GM18951 (cell line): ENCODE results near the gene HHIPL1.

ENCODE experiments used
- POLR2A ChIP-seq: IDR thresholded peaks from 4 replicates; pipeline ENCODE4 v1.6.1; 2011; ENCODE audit warnings: mild to moderate bottlenecking; ENCODE audit not compliant: insufficient read length, insufficient read depth; ENCODE audit errors: extremely low read depth
- in situ Hi-C: fragments of 300-500 bp; cut with MboI; formaldehyde crosslinking; loops from one replicate; pipeline ENCODE4 v1.12.0; 2022; ENCODE audit warnings: low sequenced_read_pairs, mixed read lengths, inconsistent platforms; ENCODE audit not compliant: unreplicated experiment

HHIPL1 gene

DNA sequence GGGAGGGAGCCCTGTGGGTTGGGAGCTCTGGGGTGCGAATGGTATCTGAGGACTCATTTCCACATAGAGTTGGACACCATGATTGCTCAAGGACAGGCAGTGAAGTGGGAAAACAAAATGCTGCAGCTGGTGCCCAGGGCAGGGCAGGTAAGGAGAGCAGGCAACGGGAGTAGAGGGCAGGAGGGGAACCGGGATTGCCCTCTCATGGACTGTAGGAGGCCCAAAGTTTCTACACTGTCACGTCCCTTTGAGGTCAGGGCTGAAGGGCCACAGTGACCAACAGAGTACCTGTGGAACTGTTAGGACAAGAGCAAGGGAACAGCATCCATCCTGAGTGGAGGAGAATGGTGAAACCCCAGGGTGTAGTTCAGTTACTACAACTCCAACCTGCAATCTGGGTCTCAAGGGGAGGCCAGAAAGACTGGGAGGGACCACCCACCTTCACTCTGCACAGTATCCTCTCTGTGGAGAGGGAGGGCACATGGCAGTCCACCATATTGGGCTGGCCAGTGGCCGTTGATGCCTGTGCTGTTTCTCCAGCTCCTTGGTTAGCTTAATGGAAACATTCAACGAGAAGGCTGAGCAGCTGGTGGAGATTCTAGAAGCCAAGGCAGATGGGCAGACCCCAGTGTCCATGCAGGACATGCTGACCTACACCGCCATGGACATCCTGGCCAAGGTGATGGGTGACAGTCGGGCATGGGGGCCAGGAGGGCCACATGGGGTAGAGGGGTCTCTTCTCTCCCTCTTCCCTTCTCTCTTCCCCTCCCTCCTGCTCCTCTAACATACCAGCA, 61.4 kb downstream of the HHIPL1 start:
- in situ Hi-C loops = loop anchor here (25.0 kb wide), 1 partner anchor 181 kb away; no protein-coding TSS in a partner anchor
- no peak for TF ChIP-seq POLR2A

DNA sequence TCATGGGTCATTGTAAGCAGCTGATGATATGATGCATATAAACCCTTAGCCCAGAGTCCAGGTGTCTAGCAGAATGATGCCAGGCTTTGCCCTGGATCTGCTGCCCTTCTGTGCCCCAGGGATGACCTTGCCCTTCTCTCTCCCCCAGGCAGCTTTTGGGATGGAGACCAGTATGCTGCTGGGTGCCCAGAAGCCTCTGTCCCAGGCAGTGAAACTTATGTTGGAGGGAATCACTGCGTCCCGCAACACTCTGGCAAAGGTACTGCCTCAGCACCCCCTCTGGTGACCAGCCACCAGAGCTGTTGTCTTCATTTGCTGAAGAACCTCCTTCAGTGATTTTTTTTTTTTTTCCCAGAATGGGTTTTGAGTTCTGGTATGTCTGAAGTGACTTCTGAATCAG, 62.5 kb downstream of the HHIPL1 start:
- in situ Hi-C loops = loop anchor here (25.0 kb wide), 1 partner anchor 180 kb away; no protein-coding TSS in a partner anchor
- no peak for TF ChIP-seq POLR2A

DNA sequence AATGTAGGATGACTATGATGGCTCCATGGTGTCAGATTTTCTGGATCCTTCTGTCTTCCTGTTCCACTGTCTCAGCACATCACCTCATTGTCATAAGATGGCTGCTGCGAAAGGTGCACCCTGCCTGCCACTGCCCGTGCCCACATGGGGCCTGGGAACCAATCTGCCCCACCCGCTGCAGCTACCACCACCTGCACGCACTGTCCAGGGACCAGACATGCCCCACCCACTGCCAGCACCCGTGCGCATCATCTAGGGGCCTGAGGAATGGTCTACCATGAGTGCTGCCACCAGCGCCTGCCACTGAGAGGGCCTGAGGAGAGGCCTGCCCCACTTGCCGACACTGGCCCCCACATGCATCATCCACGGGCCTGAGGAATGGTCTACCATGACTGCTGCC, 63.0 kb downstream of the HHIPL1 start:
- no peak for TF ChIP-seq POLR2A
- in situ Hi-C loops = loop anchor here (25.0 kb wide), 1 partner anchor 179 kb away; no protein-coding TSS in a partner anchor

GRCh38 chr14:99708449-99708848, 63.5 kb downstream of the HHIPL1 start:
- in situ Hi-C loops = loop anchor here (25.0 kb wide), 1 partner anchor 179 kb away; no protein-coding TSS in a partner anchor
- no peak for TF ChIP-seq POLR2A

DNA sequence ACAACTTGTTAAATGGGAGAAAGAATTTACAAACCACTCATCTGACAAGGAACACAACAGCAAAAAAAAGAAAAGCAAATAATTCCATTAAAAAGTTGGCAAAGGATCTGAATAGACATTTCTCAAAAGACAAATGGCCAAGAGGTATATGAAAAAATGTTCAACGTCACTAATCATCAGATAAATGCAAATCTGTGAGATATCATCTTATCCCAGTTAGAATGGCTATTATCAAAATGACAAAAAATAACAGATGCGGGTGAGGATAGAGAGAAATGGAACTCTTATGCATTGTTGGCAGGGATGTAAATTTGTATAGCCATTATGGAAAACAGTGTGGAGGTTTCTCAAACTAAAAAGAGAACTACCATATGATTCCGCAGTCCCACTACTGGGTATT, 69.0 kb downstream of the HHIPL1 start:
- TF ChIP-seq POLR2A = no peak
- in situ Hi-C loops = loop anchor here (25.0 kb wide), 1 partner anchor 173 kb away; no protein-coding TSS in a partner anchor

DNA sequence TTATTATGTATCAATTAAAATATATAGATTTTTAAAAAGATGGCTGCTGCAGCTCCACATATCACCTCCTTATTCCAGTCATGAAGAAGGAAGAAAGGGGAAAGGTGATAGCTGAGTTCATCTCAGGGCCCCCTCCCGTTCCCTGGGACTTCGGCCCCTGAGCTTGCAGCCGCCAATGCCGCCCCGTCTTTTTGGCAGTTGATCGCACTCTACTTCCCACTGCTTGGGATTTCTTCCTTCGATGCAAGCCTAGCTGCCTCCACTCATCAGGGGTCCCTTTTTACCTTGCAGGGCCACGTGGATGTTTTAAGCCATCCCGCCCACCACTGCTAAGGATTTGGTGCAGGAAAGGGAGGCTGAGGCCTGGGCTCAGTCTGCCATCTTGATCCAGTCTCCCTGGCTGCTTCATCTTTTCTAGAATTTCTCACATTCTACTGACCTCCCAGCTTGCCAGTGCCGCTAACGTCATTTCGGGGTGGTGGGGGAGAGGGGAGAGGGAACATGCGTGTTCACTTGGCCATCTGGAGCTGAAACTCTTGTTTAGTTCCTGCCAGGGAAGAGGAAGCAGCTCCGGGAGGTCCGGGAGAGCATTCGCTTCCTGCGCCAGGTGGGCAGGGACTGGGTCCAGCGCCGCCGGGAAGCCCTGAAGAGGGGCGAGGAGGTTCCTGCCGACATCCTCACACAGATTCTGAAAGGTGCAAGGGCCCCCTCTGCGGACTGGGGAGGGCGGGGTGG, 70.5 kb downstream of the HHIPL1 start:
- no peak for TF ChIP-seq POLR2A
- in situ Hi-C loops = loop anchor here (25.0 kb wide), 1 partner anchor 172 kb away; no protein-coding TSS in a partner anchor

GRCh38 chr14:99716091-99716849, 71.3 kb downstream of the HHIPL1 start:
- no peak for TF ChIP-seq POLR2A
- in situ Hi-C loops = loop anchor here (25.0 kb wide), 1 partner anchor 171 kb away; no protein-coding TSS in a partner anchor

GRCh38 chr14:99716850-99717681, 72.1 kb downstream of the HHIPL1 start:
- in situ Hi-C loops = loop anchor here (25.0 kb wide), 1 partner anchor 170 kb away; no protein-coding TSS in a partner anchor
- TF ChIP-seq POLR2A = no peak

GRCh38 chr14:99717682-99718013, 72.7 kb downstream of the HHIPL1 start:
- TF ChIP-seq POLR2A = no peak
- in situ Hi-C loops = loop anchor here (25.0 kb wide), 1 partner anchor 170 kb away; no protein-coding TSS in a partner anchor

GRCh38 chr14:99718031-99718810, 73.3 kb downstream of the HHIPL1 start:
- TF ChIP-seq POLR2A = no peak
- in situ Hi-C loops = loop anchor here (25.0 kb wide), 1 partner anchor 169 kb away; no protein-coding TSS in a partner anchor

DNA sequence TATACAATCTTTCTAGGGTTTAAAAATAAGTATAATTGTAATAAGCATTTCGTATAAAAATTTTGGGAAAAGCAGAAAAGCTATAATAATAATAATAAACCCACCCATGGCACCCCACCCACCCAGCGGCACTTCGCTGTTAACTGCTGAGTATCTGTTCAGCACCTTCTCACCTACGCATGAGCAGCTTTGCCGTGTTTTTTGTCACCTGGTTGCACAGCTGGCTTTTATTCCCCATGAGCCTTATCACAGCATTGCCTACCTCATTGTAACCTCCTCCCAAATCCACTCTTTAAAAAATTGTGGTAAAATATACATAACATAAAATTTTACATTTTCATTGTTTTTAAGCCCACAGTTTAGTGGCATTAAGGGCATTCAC, 73.9 kb downstream of the HHIPL1 start:
- in situ Hi-C loops = loop anchor here (25.0 kb wide), 1 partner anchor 168 kb away; no protein-coding TSS in a partner anchor
- TF ChIP-seq POLR2A = no peak
